ENCODE data around the gene DDTL. TPM values are rescaled to one million over a fixed set of nuclear protein-coding genes. Genes with fewer than 3 reads are reported as not detected.
"Not testable (repeated sequence)": the region's sequence is repeated elsewhere in the genome, so short reads cannot be mapped to it uniquely, and the experiment has no call there.

DDTL gene
- total RNA-seq, 3 donors from 2014 or later (not counting 1 experiment from before 2014, with no cell fraction given): 5.0 TPM; not detected in 2

- not testable (repeated sequence) for H3K27me3 ChIP-seq (ENCODE audit: control insufficient read depth, insufficient read depth, low read length); H3K4me3 ChIP-seq (ENCODE audit: low read length); H3K4me3 Mint-ChIP-seq; H3K27ac ChIP-seq (ENCODE audit: low read length); H3K4me1 ChIP-seq (ENCODE audit: control insufficient read depth, insufficient read depth, low read length); H3K36me3 ChIP-seq (ENCODE audit: control insufficient read depth, insufficient read depth, low read length); H3K4me1 Mint-ChIP-seq; H3K27me3 Mint-ChIP-seq (ENCODE audit: low read depth in 2 of 2); H3K36me3 Mint-ChIP-seq; H3K9me3 ChIP-seq (ENCODE audit: control insufficient read depth, insufficient read depth, low read length); H3K9me3 Mint-ChIP-seq
- TF ChIP-seq, protein P1, sequence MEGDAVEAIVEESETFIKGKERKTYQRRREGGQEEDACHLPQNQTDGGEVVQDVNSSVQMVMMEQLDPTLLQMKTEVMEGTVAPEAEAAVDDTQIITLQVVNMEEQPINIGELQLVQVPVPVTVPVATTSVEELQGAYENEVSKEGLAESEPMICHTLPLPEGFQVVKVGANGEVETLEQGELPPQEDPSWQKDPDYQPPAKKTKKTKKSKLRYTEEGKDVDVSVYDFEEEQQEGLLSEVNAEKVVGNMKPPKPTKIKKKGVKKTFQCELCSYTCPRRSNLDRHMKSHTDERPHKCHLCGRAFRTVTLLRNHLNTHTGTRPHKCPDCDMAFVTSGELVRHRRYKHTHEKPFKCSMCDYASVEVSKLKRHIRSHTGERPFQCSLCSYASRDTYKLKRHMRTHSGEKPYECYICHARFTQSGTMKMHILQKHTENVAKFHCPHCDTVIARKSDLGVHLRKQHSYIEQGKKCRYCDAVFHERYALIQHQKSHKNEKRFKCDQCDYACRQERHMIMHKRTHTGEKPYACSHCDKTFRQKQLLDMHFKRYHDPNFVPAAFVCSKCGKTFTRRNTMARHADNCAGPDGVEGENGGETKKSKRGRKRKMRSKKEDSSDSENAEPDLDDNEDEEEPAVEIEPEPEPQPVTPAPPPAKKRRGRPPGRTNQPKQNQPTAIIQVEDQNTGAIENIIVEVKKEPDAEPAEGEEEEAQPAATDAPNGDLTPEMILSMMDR (IDR thresholded peaks at IDR 0.05): peak; percentile 50
- DNase-seq: peak; percentile 63 to 91
- peak overlapping the region in 1 of 2 donors; percentile 51 for H3K27ac Mint-ChIP-seq
- ATAC-seq: peak; percentile 78 to 97 (median 94)
- 35% methylated on average over 12 of the region's 12 CpGs for WGBS (ENCODE audit: insufficient coverage)
- intact Hi-C loops (cut with micrococcal nuclease): loop anchor here (10.0 kb wide), 1 partner anchor 568 kb away; no protein-coding TSS in a partner anchor
Measured at GRCh38 chr22:23956301-23956900, 10.3 kb upstream of the DDTL start.

- H3K4me3 ChIP-seq (ENCODE audit: low read length); H3K27ac ChIP-seq (ENCODE audit: low read length); H3K36me3 ChIP-seq (ENCODE audit: control insufficient read depth, insufficient read depth, low read length); ATAC-seq; H3K4me1 ChIP-seq (ENCODE audit: control insufficient read depth, insufficient read depth, low read length); H3K4me1 Mint-ChIP-seq; H3K27me3 Mint-ChIP-seq (ENCODE audit: low read depth in 2 of 2); intact Hi-C loops (cut with micrococcal nuclease); H3K36me3 Mint-ChIP-seq; H3K9me3 Mint-ChIP-seq; H3K9me3 ChIP-seq (ENCODE audit: control insufficient read depth, insufficient read depth, low read length); H3K27ac Mint-ChIP-seq; DNase-seq; H3K4me3 Mint-ChIP-seq; H3K27me3 ChIP-seq (ENCODE audit: control insufficient read depth, insufficient read depth, low read length): not testable (repeated sequence)
- no CpG with 5 or more reads among the region's 43 CpGs for WGBS (ENCODE audit: insufficient coverage)
Measured at GRCh38 chr22:23961084-23961771, 5.5 kb upstream of the DDTL start, which contains the start of gene GSTT2B. Gene GSTT2B (minus strand): TSS chr22:23961195. CDS start chr22:23961131, 64 bp downstream.

DNA sequence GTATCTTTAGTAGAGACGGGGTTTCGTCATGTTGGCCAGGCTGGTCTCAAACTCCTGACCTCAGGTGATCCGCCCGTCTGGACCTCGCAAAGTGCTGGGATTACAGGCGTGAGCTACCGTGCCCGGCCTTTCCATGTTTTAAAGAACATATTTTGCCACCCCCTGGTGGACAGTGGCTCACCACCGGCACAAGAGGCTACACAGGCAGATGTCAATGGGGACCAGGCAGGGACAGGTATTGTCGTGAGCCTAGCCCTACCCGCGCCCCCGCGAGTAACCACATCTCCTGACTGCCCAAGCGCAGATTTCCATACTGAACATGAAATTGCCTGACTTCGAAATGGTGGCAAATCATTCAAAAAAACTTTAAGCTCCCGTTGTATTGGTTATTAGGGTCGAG lies 594 bp upstream of the DDTL start:
- H3K27ac Mint-ChIP-seq; H3K9me3 Mint-ChIP-seq; H3K36me3 Mint-ChIP-seq; H3K4me3 Mint-ChIP-seq; H3K4me1 ChIP-seq (ENCODE audit: control insufficient read depth, insufficient read depth, low read length); H3K4me3 ChIP-seq (ENCODE audit: low read length); H3K27me3 ChIP-seq (ENCODE audit: control insufficient read depth, insufficient read depth, low read length); H3K27me3 Mint-ChIP-seq (ENCODE audit: low read depth in 2 of 2); H3K27ac ChIP-seq (ENCODE audit: low read length); intact Hi-C loops (cut with micrococcal nuclease); H3K9me3 ChIP-seq (ENCODE audit: control insufficient read depth, insufficient read depth, low read length); DNase-seq: not testable (repeated sequence)
- ATAC-seq: peak; percentile 24 to 43 (median 31)
- H3K4me1 Mint-ChIP-seq: peaks cover 0 to 11% of the 10 kb centered on the region in 2 donors
- WGBS (ENCODE audit: insufficient coverage): no CpG with 5 or more reads among the region's 18 CpGs
- H3K36me3 ChIP-seq (ENCODE audit: control insufficient read depth, insufficient read depth, low read length): peaks cover 12% of the 10 kb centered on the region

GRCh38 chr22:23969071-23969470 lies 2.4 kb downstream of the DDTL start:
- Mint-ChIP-seq H3K4me1 (peaks cover 0 to 11% of the 10 kb centered on the region in 2 donors), H3K36me3 (no peaks in the 10 kb centered on the region), H3K27ac (no peak overlapping the region), H3K27me3 (ENCODE audit: low read depth in 2 of 2) (no peaks in the 10 kb centered on the region), H3K4me3 (no peak overlapping the region), H3K9me3 (no peaks in the 10 kb centered on the region)
- H3K27me3 ChIP-seq (ENCODE audit: control insufficient read depth, insufficient read depth, low read length): no peaks in the 10 kb centered on the region
- peaks cover 20% of the 10 kb centered on the region for H3K36me3 ChIP-seq (ENCODE audit: control insufficient read depth, insufficient read depth, low read length)
- no peak for ATAC-seq
- TF ChIP-seq, protein P1 (IDR thresholded peaks at IDR 0.05): no peak
- peaks cover 4% of the 10 kb centered on the region for H3K4me1 ChIP-seq (ENCODE audit: control insufficient read depth, insufficient read depth, low read length)
- WGBS (ENCODE audit: insufficient coverage): 96% methylated on average over 3 of the region's 3 CpGs
- DNase-seq: no peak
- no peak overlapping the region for H3K4me3 ChIP-seq (ENCODE audit: low read length)
- intact Hi-C loops (cut with micrococcal nuclease): no loop called here
- H3K9me3 ChIP-seq (ENCODE audit: control insufficient read depth, insufficient read depth, low read length): no peaks in the 10 kb centered on the region
- no peak overlapping the region for H3K27ac ChIP-seq (ENCODE audit: low read length)
